ENCODE data around the gene WDR27.

DNA sequence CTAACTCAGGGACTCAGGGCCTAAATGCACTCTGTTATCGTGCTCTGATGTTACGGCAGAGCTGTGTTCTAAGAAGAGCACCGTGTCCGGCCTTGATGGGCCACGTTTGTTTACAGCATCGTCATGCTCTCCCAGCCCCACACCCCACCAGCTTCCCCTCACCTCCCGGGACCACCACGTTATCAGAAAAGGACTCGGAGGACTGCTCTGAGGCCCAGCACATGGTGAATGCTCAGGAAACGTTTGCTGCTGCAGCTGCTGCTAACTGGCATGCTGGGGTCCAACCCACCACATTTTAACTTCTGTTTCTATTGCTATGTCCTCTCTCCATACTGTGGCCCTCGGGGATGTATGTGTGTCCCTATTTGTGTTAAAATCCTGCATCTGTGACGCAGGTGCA is 50.3 kb downstream of the WDR27 start:
- TF ChIP-seq POLR2A (IDR thresholded peaks at IDR 0.05), result no peak
- TF ChIP-seq POLR2AphosphoS5 (IDR thresholded peaks at IDR 0.05), result no peak

Data from breast epithelium (tissue), 3 donors.